Measurements from ENCODE around the gene CNOT6L. TPM values are rescaled to one million over a fixed set of nuclear protein-coding genes. Genes with fewer than 3 reads are reported as not detected.
A peak's percentile ranks its signal among the peaks of the same experiment; 100 is the strongest.

Gene CNOT6L
- total and polyA plus RNA-seq, 2 of the 13 experiments (the other 11 are each of a cell fraction or from before 2014, with no cell fraction given), result 7.9 to 13.5 TPM

DNA sequence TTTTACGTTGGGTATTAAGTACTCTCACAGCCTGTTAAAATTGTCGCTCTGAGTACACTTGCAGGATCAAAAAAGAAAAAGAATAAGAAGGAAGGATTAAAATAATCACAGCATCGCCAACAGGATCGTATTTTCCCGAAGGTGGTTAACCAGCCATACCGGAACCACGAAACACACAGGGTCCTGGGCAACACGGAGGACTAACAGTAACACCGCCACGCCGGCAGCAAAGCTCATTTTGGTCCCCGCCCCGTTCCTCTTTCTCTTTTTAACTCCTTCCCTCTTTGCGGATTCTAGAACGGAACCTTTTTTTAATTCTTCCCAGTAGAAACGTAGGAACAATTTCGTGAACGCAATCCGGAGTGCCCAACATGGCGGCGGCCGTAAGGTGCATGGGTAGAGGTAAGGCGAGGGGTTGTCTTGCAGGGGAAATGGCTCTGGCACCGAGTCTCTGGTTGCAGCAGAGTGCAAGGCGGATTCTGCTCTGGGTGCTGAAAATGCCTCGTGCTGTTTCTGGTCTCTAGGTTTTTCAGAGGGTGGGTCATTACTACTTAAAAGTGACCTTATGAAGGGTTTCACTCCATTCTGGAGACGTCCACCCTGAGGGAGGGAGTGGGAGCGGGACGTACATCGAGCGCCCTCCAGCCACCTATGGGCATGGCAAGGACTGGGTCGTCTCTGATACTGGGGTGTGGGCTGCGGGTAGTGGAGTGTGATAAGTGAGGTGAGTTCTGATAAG is 43.5 kb upstream of the CNOT6L start, which contains the start of gene MRPL1 (continued):
- TF ChIP-seq HNRNPK (IDR thresholded peaks at IDR 0.05; ENCODE audit: low read depth, low read length, poor library complexity, severe bottlenecking), result peak; percentile 60
- TF ChIP-seq, protein P1, sequence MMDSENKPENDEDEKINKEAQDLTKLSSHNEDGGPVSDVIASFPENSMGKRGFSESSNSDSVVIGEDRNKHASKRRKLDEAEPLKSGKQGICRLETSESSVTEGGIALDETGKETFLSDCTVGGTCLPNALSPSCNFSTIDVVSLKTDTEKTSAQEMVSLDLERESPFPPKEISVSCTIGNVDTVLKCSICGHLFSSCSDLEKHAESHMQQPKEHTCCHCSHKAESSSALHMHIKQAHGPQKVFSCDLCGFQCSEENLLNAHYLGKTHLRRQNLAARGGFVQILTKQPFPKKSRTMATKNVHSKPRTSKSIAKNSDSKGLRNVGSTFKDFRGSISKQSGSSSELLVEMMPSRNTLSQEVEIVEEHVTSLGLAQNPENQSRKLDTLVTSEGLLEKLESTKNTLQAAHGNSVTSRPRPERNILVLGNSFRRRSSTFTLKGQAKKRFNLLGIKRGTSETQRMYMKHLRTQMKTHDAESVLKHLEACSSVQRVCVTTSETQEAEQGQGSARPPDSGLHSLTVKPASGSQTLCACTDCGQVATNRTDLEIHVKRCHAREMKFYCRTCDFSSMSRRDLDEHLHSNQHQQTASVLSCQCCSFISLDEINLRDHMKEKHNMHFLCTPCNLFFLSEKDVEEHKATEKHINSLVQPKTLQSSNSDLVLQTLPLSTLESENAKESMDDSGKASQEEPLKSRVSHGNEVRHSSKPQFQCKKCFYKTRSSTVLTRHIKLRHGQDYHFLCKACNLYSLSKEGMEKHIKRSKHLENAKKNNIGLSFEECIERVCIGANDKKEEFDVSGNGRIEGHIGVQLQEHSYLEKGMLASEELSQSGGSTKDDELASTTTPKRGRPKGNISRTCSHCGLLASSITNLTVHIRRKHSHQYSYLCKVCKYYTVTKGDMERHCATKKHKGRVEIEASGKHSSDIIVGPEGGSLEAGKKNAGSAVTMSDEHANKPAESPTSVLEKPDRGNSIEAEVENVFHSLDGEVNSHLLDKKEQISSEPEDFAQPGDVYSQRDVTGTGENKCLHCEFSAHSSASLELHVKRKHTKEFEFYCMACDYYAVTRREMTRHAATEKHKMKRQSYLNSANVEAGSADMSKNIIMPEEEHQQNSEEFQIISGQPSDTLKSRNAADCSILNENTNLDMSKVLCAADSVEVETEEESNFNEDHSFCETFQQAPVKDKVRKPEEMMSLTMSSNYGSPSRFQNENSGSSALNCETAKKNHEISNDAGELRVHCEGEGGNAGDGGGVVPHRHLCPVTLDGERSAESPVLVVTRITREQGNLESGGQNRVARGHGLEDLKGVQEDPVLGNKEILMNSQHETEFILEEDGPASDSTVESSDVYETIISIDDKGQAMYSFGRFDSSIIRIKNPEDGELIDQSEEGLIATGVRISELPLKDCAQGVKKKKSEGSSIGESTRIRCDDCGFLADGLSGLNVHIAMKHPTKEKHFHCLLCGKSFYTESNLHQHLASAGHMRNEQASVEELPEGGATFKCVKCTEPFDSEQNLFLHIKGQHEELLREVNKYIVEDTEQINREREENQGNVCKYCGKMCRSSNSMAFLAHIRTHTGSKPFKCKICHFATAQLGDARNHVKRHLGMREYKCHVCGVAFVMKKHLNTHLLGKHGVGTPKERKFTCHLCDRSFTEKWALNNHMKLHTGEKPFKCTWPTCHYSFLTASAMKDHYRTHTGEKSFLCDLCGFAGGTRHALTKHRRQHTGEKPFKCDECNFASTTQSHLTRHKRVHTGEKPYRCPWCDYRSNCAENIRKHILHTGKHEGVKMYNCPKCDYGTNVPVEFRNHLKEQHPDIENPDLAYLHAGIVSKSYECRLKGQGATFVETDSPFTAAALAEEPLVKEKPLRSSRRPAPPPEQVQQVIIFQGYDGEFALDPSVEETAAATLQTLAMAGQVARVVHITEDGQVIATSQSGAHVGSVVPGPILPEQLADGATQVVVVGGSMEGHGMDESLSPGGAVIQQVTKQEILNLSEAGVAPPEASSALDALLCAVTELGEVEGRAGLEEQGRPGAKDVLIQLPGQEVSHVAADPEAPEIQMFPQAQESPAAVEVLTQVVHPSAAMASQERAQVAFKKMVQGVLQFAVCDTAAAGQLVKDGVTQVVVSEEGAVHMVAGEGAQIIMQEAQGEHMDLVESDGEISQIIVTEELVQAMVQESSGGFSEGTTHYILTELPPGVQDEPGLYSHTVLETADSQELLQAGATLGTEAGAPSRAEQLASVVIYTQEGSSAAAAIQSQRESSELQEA (CRISPR knock-in tag; IDR thresholded peaks at IDR 0.05; ENCODE audit: not compliant biosample characterization), result no peak
- peak; percentile 17 for TF ChIP-seq HNRNPLL (IDR thresholded peaks at IDR 0.05; ENCODE audit: low read depth, low read length, poor library complexity, severe bottlenecking)
- no peak for TF ChIP-seq PTBP1 (IDR thresholded peaks at IDR 0.05; ENCODE audit: low read depth, low read length, poor library complexity, severe bottlenecking)
- TF ChIP-seq SP1 (IDR thresholded peaks at IDR 0.05), result no peak
- TF ChIP-seq SP1 (CRISPR knock-in tag; IDR thresholded peaks at IDR 0.05), result peak; percentile 74
- TF ChIP-seq ZBTB38 (CRISPR knock-in tag; IDR thresholded peaks at IDR 0.05), result no peak; the same call in 1 of the 2 replicates
- TF ChIP-seq, protein P2, sequence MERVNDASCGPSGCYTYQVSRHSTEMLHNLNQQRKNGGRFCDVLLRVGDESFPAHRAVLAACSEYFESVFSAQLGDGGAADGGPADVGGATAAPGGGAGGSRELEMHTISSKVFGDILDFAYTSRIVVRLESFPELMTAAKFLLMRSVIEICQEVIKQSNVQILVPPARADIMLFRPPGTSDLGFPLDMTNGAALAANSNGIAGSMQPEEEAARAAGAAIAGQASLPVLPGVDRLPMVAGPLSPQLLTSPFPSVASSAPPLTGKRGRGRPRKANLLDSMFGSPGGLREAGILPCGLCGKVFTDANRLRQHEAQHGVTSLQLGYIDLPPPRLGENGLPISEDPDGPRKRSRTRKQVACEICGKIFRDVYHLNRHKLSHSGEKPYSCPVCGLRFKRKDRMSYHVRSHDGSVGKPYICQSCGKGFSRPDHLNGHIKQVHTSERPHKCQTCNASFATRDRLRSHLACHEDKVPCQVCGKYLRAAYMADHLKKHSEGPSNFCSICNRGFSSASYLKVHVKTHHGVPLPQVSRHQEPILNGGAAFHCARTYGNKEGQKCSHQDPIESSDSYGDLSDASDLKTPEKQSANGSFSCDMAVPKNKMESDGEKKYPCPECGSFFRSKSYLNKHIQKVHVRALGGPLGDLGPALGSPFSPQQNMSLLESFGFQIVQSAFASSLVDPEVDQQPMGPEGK (CRISPR knock-in tag; IDR thresholded peaks at IDR 0.05), result peak; percentile 53
- no peak; the same call in none of the 2 replicates for TF ChIP-seq BCL6 (CRISPR knock-in tag; IDR thresholded peaks at IDR 0.05)
- TF ChIP-seq POLR2AphosphoS2 (IDR thresholded peaks at IDR 0.05; ENCODE audit: low read depth, low read length), result no peak
- TF ChIP-seq, protein P3, sequence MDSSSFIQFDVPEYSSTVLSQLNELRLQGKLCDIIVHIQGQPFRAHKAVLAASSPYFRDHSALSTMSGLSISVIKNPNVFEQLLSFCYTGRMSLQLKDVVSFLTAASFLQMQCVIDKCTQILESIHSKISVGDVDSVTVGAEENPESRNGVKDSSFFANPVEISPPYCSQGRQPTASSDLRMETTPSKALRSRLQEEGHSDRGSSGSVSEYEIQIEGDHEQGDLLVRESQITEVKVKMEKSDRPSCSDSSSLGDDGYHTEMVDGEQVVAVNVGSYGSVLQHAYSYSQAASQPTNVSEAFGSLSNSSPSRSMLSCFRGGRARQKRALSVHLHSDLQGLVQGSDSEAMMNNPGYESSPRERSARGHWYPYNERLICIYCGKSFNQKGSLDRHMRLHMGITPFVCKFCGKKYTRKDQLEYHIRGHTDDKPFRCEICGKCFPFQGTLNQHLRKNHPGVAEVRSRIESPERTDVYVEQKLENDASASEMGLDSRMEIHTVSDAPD (CRISPR knock-in tag; IDR thresholded peaks at IDR 0.05), result no peak
- no peak for TF ChIP-seq ZNF841 (CRISPR knock-in tag; IDR thresholded peaks at IDR 0.05; ENCODE audit: borderline replicate concordance)
- TF ChIP-seq ARNT2 (CRISPR knock-in tag; IDR thresholded peaks at IDR 0.05; ENCODE audit: low read depth), result peak; percentile 59
- peak; percentile 82; the same call in 1 of the 2 replicates for TF ChIP-seq ZNF205 (CRISPR knock-in tag; IDR thresholded peaks at IDR 0.05)
- TF ChIP-seq ZNF33A (CRISPR knock-in tag; IDR thresholded peaks at IDR 0.05; ENCODE audit: borderline replicate concordance), result peak; percentile 96; the same call in 1 of the 2 replicates
- no peak for TF ChIP-seq ARID2 (CRISPR knock-in tag; IDR thresholded peaks at IDR 0.05; ENCODE audit: borderline replicate concordance)
